LNCAP (cell line): ENCODE results near the gene KLHL26.

Source experiments
- CTCF ChIP-seq: fragments of 450-650 bp; IDR thresholded peaks from 2 replicates; pipeline ENCODE4 v1.5.1; 2017; ENCODE audit warnings: mild to moderate bottlenecking

Gene KLHL26

GRCh38 chr19:18657590-18658365, 20.9 kb downstream of the KLHL26 start:
- no peak for TF ChIP-seq CTCF

- no peak for TF ChIP-seq CTCF
Observed at GRCh38 chr19:18658366-18658855, 21.6 kb downstream of the KLHL26 start.

- no peak for TF ChIP-seq CTCF
Observed at GRCh38 chr19:18659281-18660050, 22.6 kb downstream of the KLHL26 start.

GRCh38 chr19:18660051-18660910, 23.5 kb downstream of the KLHL26 start:
- TF ChIP-seq CTCF: no peak

- no peak for TF ChIP-seq CTCF
Observed at GRCh38 chr19:18660939-18661670, 24.3 kb downstream of the KLHL26 start.

- no peak for TF ChIP-seq CTCF
Observed at GRCh38 chr19:18662972-18663732, 26.3 kb downstream of the KLHL26 start.
